ENCODE data around the gene NPM1. TPM values are rescaled to one million over a fixed set of nuclear protein-coding genes. Genes with fewer than 3 reads are reported as not detected.

Gene NPM1
- total RNA-seq, 1 donor = 1,271 TPM

- Histone ChIP-seq H4K20me1 (ENCODE audit: insufficient read depth, low read length) (no peaks in the 10 kb centered on the region), H3K4me2 (ENCODE audit: insufficient read depth, low read length) (no peak overlapping the region), H2AFZ (ENCODE audit: low read length) (no peak overlapping the region), H3K27me3 (ENCODE audit: insufficient read depth, low read length) (no peaks in the 10 kb centered on the region), H3K4me1 (ENCODE audit: insufficient read depth, low read length) (no peaks in the 10 kb centered on the region), H3K79me2 (ENCODE audit: insufficient read depth, low read length) (no peaks in the 10 kb centered on the region), H3K27ac (ENCODE audit: low read depth, low read length) (no peak overlapping the region), H3K36me3 (ENCODE audit: insufficient read depth, low read length) (no peaks in the 10 kb centered on the region), H3K9me3 (ENCODE audit: low read depth, low read length) (no peaks in the 10 kb centered on the region), H3K4me3 (ENCODE audit: insufficient read depth, low read length) (no peak overlapping the region)
- TF ChIP-seq CTCF (IDR thresholded peaks at IDR 0.05; ENCODE audit: extremely low read depth, low read depth, low read length) = no peak
- peak; percentile 15 for DNase-seq (ENCODE audit: insufficient read length, low spot score, missing footprints)
These were observed 44.4 kb downstream of the NPM1 start for GRCh38 chr5:171432076-171432475.

GRCh38 chr5:171432583-171433351 is 45.1 kb downstream of the NPM1 start:
- Histone ChIP-seq H3K27ac (ENCODE audit: low read depth, low read length) (no peak overlapping the region), H3K4me1 (ENCODE audit: insufficient read depth, low read length) (no peaks in the 10 kb centered on the region), H3K79me2 (ENCODE audit: insufficient read depth, low read length) (no peaks in the 10 kb centered on the region), H2AFZ (ENCODE audit: low read length) (no peak overlapping the region), H3K4me3 (ENCODE audit: insufficient read depth, low read length) (no peak overlapping the region), H4K20me1 (ENCODE audit: insufficient read depth, low read length) (no peaks in the 10 kb centered on the region), H3K4me2 (ENCODE audit: insufficient read depth, low read length) (no peak overlapping the region), H3K36me3 (ENCODE audit: insufficient read depth, low read length) (no peaks in the 10 kb centered on the region), H3K27me3 (ENCODE audit: insufficient read depth, low read length) (no peaks in the 10 kb centered on the region), H3K9me3 (ENCODE audit: low read depth, low read length) (no peaks in the 10 kb centered on the region)
- DNase-seq (ENCODE audit: insufficient read length, low spot score, missing footprints) = peak; percentile 32
- TF ChIP-seq CTCF (IDR thresholded peaks at IDR 0.05; ENCODE audit: extremely low read depth, low read depth, low read length) = no peak

GRCh38 chr5:171433352-171433698 is 45.7 kb downstream of the NPM1 start:
- TF ChIP-seq CTCF (IDR thresholded peaks at IDR 0.05; ENCODE audit: extremely low read depth, low read depth, low read length) = no peak
- H3K9me3 ChIP-seq (ENCODE audit: low read depth, low read length) = no peaks in the 10 kb centered on the region
- no peak overlapping the region for H3K27ac ChIP-seq (ENCODE audit: low read depth, low read length)
- H4K20me1 ChIP-seq (ENCODE audit: insufficient read depth, low read length) = no peaks in the 10 kb centered on the region
- no peaks in the 10 kb centered on the region for H3K36me3 ChIP-seq (ENCODE audit: insufficient read depth, low read length)
- DNase-seq (ENCODE audit: insufficient read length, low spot score, missing footprints) = no peak
- H3K4me1 ChIP-seq (ENCODE audit: insufficient read depth, low read length) = no peaks in the 10 kb centered on the region
- H3K79me2 ChIP-seq (ENCODE audit: insufficient read depth, low read length) = no peaks in the 10 kb centered on the region
- H2AFZ ChIP-seq (ENCODE audit: low read length) = no peak overlapping the region
- H3K4me2 ChIP-seq (ENCODE audit: insufficient read depth, low read length) = no peak overlapping the region
- no peak overlapping the region for H3K4me3 ChIP-seq (ENCODE audit: insufficient read depth, low read length)
- no peaks in the 10 kb centered on the region for H3K27me3 ChIP-seq (ENCODE audit: insufficient read depth, low read length)

GRCh38 chr5:171433982-171434676 is 46.5 kb downstream of the NPM1 start:
- no peaks in the 10 kb centered on the region for H3K36me3 ChIP-seq (ENCODE audit: insufficient read depth, low read length)
- no peaks in the 10 kb centered on the region for H3K79me2 ChIP-seq (ENCODE audit: insufficient read depth, low read length)
- peak; percentile 10 for DNase-seq (ENCODE audit: insufficient read length, low spot score, missing footprints)
- H3K9me3 ChIP-seq (ENCODE audit: low read depth, low read length) = no peaks in the 10 kb centered on the region
- no peak overlapping the region for H3K4me2 ChIP-seq (ENCODE audit: insufficient read depth, low read length)
- H3K4me1 ChIP-seq (ENCODE audit: insufficient read depth, low read length) = no peaks in the 10 kb centered on the region
- H4K20me1 ChIP-seq (ENCODE audit: insufficient read depth, low read length) = no peaks in the 10 kb centered on the region
- TF ChIP-seq CTCF (IDR thresholded peaks at IDR 0.05; ENCODE audit: extremely low read depth, low read depth, low read length) = no peak
- no peak overlapping the region for H3K27ac ChIP-seq (ENCODE audit: low read depth, low read length)
- H3K27me3 ChIP-seq (ENCODE audit: insufficient read depth, low read length) = no peaks in the 10 kb centered on the region
- H3K4me3 ChIP-seq (ENCODE audit: insufficient read depth, low read length) = no peak overlapping the region
- H2AFZ ChIP-seq (ENCODE audit: low read length) = no peak overlapping the region
